ENCODE data around the gene RERG. TPM values are rescaled to one million over a fixed set of nuclear protein-coding genes. Genes with fewer than 3 reads are reported as not detected.
"Not testable (repeated sequence)": the region's sequence is repeated elsewhere in the genome, so short reads cannot be mapped to it uniquely, and the experiment has no call there.

The RERG gene
- polyA plus RNA-seq, 3 donors = not detected

DNA sequence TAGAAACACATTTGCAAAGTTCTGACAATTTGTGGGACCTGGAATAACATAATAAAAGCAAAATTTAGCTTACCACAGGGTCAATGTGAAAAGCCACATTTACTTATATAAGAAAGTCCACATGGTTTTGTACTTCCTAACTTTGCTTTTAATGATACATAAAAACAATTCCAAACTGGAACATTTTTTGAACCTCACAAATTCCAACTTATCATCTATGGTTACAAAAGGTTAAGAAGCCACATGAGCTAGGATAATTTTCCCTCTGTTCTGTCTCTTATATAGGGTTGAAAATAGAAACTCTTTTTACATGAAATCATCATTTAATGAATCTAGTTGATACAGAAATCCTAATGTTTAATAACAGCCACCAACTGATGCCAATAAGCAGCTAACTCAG lies 8.9 kb upstream of the RERG start:
- Mint-ChIP-seq H3K27ac (no peak overlapping the region), H3K27me3 (ENCODE audit: low read depth in 3 of 3) (peaks cover 16 to 27% (median 17%) of the 10 kb centered on the region in 3 donors), H3K4me1 (no peaks in the 10 kb centered on the region), H3K36me3 (no peaks in the 10 kb centered on the region), H3K4me3 (no peak overlapping the region), H3K9me3 (peaks cover 0 to 1% (median 0%) of the 10 kb centered on the region in 7 donors)
- H3K4me1 ChIP-seq (ENCODE audit: control insufficient read depth in 1 of 2, insufficient read depth in 2 of 2, low read length in 2 of 2) = no peaks in the 10 kb centered on the region
- no peak overlapping the region for H3K4me2 ChIP-seq (replicated peaks; ENCODE audit: extremely low read depth, low read length, poor library complexity, severe bottlenecking)
- H3K9ac ChIP-seq (ENCODE audit: insufficient read depth, low read length, poor library complexity, severe bottlenecking) = no peak overlapping the region
- intact Hi-C loops (cut with micrococcal nuclease) = no loop called here
- TF ChIP-seq, protein P1, sequence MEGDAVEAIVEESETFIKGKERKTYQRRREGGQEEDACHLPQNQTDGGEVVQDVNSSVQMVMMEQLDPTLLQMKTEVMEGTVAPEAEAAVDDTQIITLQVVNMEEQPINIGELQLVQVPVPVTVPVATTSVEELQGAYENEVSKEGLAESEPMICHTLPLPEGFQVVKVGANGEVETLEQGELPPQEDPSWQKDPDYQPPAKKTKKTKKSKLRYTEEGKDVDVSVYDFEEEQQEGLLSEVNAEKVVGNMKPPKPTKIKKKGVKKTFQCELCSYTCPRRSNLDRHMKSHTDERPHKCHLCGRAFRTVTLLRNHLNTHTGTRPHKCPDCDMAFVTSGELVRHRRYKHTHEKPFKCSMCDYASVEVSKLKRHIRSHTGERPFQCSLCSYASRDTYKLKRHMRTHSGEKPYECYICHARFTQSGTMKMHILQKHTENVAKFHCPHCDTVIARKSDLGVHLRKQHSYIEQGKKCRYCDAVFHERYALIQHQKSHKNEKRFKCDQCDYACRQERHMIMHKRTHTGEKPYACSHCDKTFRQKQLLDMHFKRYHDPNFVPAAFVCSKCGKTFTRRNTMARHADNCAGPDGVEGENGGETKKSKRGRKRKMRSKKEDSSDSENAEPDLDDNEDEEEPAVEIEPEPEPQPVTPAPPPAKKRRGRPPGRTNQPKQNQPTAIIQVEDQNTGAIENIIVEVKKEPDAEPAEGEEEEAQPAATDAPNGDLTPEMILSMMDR (IDR thresholded peaks at IDR 0.05) = no peak
- no peak overlapping the region for H2AFZ ChIP-seq (ENCODE audit: insufficient read depth, low read depth, low read length, poor library complexity, severe bottlenecking)
- H3K36me3 ChIP-seq (replicated peaks in 1 of 2; ENCODE audit: control insufficient read depth in 1 of 2, insufficient read depth in 2 of 2, low read length in 2 of 2) = no peaks in the 10 kb centered on the region
- H4K20me1 ChIP-seq (ENCODE audit: insufficient read depth, low read length) = no peaks in the 10 kb centered on the region
- no peak overlapping the region for H3K27ac ChIP-seq (ENCODE audit: low read depth in 1 of 2, low read length in 2 of 2)
- H3K9me3 ChIP-seq (replicated peaks in 1 of 2; ENCODE audit: control insufficient read depth in 1 of 2, insufficient read depth in 1 of 2, low read length in 2 of 2) = no peaks in the 10 kb centered on the region
- no peaks in the 10 kb centered on the region for H3K79me2 ChIP-seq (ENCODE audit: insufficient read depth, low read length)
- peaks cover 4 to 15% of the 10 kb centered on the region in 2 donors for H3K27me3 ChIP-seq (ENCODE audit: control insufficient read depth in 2 of 2, insufficient read depth in 2 of 2, low read length in 2 of 2)
- no peak overlapping the region for H3K4me3 ChIP-seq (replicated peaks in 1 of 3; ENCODE audit: low read depth in 2 of 3, low read length in 3 of 3)
- DNase-seq = no peak

DNA sequence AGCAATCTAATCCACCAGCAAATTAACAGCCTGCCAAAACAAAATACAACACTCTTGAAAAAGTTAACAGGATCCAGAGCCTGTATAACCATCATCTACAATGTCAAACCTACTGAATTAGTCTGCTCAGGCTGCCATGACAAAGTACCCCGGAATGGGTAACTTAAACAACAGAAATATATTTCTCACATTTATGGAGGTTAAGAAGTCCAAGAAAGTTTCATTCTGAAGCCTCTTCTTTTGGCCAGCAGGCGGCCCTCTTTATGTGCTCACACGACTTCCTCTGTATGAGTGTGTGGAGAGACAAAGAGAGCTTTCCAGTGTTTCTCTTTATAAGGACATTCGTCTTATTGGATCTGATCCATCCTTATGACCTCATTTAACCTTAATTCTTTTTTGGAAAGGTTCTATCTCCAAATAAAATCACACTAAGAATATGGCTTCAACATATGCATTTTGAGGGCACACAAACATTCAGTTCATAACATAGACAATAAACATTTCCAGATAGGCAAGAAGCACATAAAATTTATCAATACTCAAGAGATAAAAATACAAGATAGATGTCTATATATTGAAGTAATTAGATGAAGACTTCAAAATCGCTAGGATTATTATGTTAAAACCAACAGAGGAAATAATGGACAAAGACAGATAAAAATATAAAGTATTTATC lies 5.9 kb upstream of the RERG start:
- H3K27ac Mint-ChIP-seq = no peak overlapping the region
- peaks cover 17 to 23% (median 18%) of the 10 kb centered on the region in 3 donors for H3K27me3 Mint-ChIP-seq (ENCODE audit: low read depth in 3 of 3)
- H3K36me3 Mint-ChIP-seq = no peaks in the 10 kb centered on the region
- Histone ChIP-seq H3K27me3 (ENCODE audit: control insufficient read depth in 2 of 2, insufficient read depth in 2 of 2, low read length in 2 of 2) (peaks cover 6 to 17% of the 10 kb centered on the region in 2 donors), H4K20me1 (ENCODE audit: insufficient read depth, low read length) (no peaks in the 10 kb centered on the region), H3K9me3 (replicated peaks in 1 of 2; ENCODE audit: control insufficient read depth in 1 of 2, insufficient read depth in 1 of 2, low read length in 2 of 2) (no peaks in the 10 kb centered on the region), H3K79me2 (ENCODE audit: insufficient read depth, low read length) (no peaks in the 10 kb centered on the region), H3K36me3 (replicated peaks in 1 of 2; ENCODE audit: control insufficient read depth in 1 of 2, insufficient read depth in 2 of 2, low read length in 2 of 2) (no peaks in the 10 kb centered on the region), H3K4me1 (ENCODE audit: control insufficient read depth in 1 of 2, insufficient read depth in 2 of 2, low read length in 2 of 2) (no peaks in the 10 kb centered on the region), H2AFZ (ENCODE audit: insufficient read depth, low read depth, low read length, poor library complexity, severe bottlenecking) (no peak overlapping the region), H3K4me3 (replicated peaks in 1 of 3; ENCODE audit: low read depth in 2 of 3, low read length in 3 of 3) (no peak overlapping the region), H3K9ac (ENCODE audit: insufficient read depth, low read length, poor library complexity, severe bottlenecking) (no peak overlapping the region), H3K27ac (ENCODE audit: low read depth in 1 of 2, low read length in 2 of 2) (no peak overlapping the region), H3K4me2 (replicated peaks; ENCODE audit: extremely low read depth, low read length, poor library complexity, severe bottlenecking) (no peak overlapping the region)
- TF ChIP-seq, protein P1 (IDR thresholded peaks at IDR 0.05) = peak; percentile 72
- no CpG with 5 or more reads among the region's 5 CpGs for WGBS (ENCODE audit: insufficient coverage)
- peaks cover 0 to 1% (median 0%) of the 10 kb centered on the region in 7 donors for H3K9me3 Mint-ChIP-seq
- no peak overlapping the region for H3K4me3 Mint-ChIP-seq
- no peaks in the 10 kb centered on the region for H3K4me1 Mint-ChIP-seq
- intact Hi-C loops (cut with micrococcal nuclease) = no loop called here
- DNase-seq = peak in 2 of 3 donors; percentile 5 to 8

DNA sequence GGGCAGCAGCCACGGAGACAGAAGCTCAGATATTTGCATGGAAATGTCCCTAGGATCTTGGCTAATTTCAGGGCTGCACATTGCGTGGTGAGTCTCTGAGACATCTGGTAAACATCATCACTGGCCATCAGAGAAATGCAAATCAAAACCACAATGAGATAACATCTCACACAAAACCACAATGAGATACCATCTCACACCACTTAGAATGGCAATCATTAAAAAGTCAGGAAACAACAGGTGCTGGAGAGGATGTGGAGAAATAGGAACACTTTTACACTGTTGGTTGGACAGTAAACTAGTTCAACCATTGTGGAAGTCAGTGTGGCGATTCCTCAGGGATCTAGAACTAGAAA lies 4.6 kb upstream of the RERG start:
- H2AFZ ChIP-seq (ENCODE audit: insufficient read depth, low read depth, low read length, poor library complexity, severe bottlenecking); H3K79me2 ChIP-seq (ENCODE audit: insufficient read depth, low read length); H3K4me3 Mint-ChIP-seq; H3K27ac ChIP-seq (ENCODE audit: low read depth in 1 of 2, low read length in 2 of 2); H3K27ac Mint-ChIP-seq; intact Hi-C loops (cut with micrococcal nuclease); H3K4me1 Mint-ChIP-seq; H3K9ac ChIP-seq (ENCODE audit: insufficient read depth, low read length, poor library complexity, severe bottlenecking); H3K4me3 ChIP-seq (replicated peaks in 1 of 3; ENCODE audit: low read depth in 2 of 3, low read length in 3 of 3); H3K9me3 ChIP-seq (replicated peaks in 1 of 2; ENCODE audit: control insufficient read depth in 1 of 2, insufficient read depth in 1 of 2, low read length in 2 of 2); H3K36me3 ChIP-seq (replicated peaks in 1 of 2; ENCODE audit: control insufficient read depth in 1 of 2, insufficient read depth in 2 of 2, low read length in 2 of 2); H3K36me3 Mint-ChIP-seq; H3K4me2 ChIP-seq (replicated peaks; ENCODE audit: extremely low read depth, low read length, poor library complexity, severe bottlenecking); H3K4me1 ChIP-seq (ENCODE audit: control insufficient read depth in 1 of 2, insufficient read depth in 2 of 2, low read length in 2 of 2); DNase-seq; H4K20me1 ChIP-seq (ENCODE audit: insufficient read depth, low read length); H3K9me3 Mint-ChIP-seq: not testable (repeated sequence)
- H3K27me3 ChIP-seq (ENCODE audit: control insufficient read depth in 2 of 2, insufficient read depth in 2 of 2, low read length in 2 of 2) = peaks cover 12 to 21% of the 10 kb centered on the region in 2 donors
- 39% methylated on average over 2 of the region's 3 CpGs for WGBS (ENCODE audit: insufficient coverage)
- peaks cover 21 to 31% (median 22%) of the 10 kb centered on the region in 3 donors for H3K27me3 Mint-ChIP-seq (ENCODE audit: low read depth in 3 of 3)

Data from CD14-positive monocyte (primary cell).